BLaER1 (cell line): Measurements from ENCODE around the gene PPFIBP2.

Experiments
- H3K27ac ChIP-seq: shearing (Covaris generic); formaldehyde crosslinking; 2 replicates; pipeline ENCODE4 v1.8.1; 2022
- H3K27me3 ChIP-seq: shearing (Covaris generic); formaldehyde crosslinking; 2 replicates; pipeline ENCODE4 v1.8.1; 2022
- H3K36me3 ChIP-seq: shearing (Covaris generic); formaldehyde crosslinking; 2 replicates; pipeline ENCODE4 v1.8.1; 2022
- H3K4me1 ChIP-seq: shearing (Covaris generic); formaldehyde crosslinking; 2 replicates; pipeline ENCODE4 v1.8.1; 2022
- H3K4me2 ChIP-seq: shearing (Covaris generic); formaldehyde crosslinking; 2 replicates; pipeline ENCODE4 v1.8.1; 2022
- H3K4me3 ChIP-seq: shearing (Covaris generic); formaldehyde crosslinking; 2 replicates; pipeline ENCODE4 v1.8.1; 2022
- H3K9ac ChIP-seq: shearing (Covaris generic); formaldehyde crosslinking; 2 replicates; pipeline ENCODE4 v1.8.1; 2022
- H3K9me3 ChIP-seq: shearing (Covaris generic); formaldehyde crosslinking; 2 replicates; pipeline ENCODE4 v1.8.1; 2022
- H4K20me1 ChIP-seq: shearing (Covaris generic); formaldehyde crosslinking; 2 replicates; pipeline ENCODE4 v1.8.1; 2022
- Cebpa-rat ChIP-seq: shearing (Covaris generic); IDR thresholded peaks from 2 replicates; pipeline ENCODE4 v1.8.1; 2022

The PPFIBP2 gene

GRCh38 chr11:7559398-7560283 is 45.8 kb downstream of the PPFIBP2 start:
- Histone ChIP-seq H3K4me2 (no peak overlapping the region), H4K20me1 (peaks cover 97% of the 10 kb centered on the region), H3K4me1 (no peaks in the 10 kb centered on the region), H3K9ac (no peak overlapping the region), H3K27ac (no peak overlapping the region), H3K9me3 (no peaks in the 10 kb centered on the region), H3K36me3 (no peaks in the 10 kb centered on the region), H3K27me3 (no peaks in the 10 kb centered on the region), H3K4me3 (no peak overlapping the region)
- no peak for TF ChIP-seq Cebpa-rat

- no peak for TF ChIP-seq Cebpa-rat
- H3K36me3 ChIP-seq: peaks cover 7% of the 10 kb centered on the region; the same call in 1 of the 2 replicates
These were observed 47.8 kb downstream of the PPFIBP2 start for GRCh38 chr11:7561562-7561961.

GRCh38 chr11:7563281-7563680 is 49.5 kb downstream of the PPFIBP2 start:
- no peak overlapping the region for H3K27ac ChIP-seq
- TF ChIP-seq Cebpa-rat: no peak
- peaks cover 16% of the 10 kb centered on the region; the same call in 1 of the 2 replicates for H3K36me3 ChIP-seq
- H3K9me3 ChIP-seq: peaks cover 5% of the 10 kb centered on the region
- no peaks in the 10 kb centered on the region; the same call in 1 of the 2 replicates for H3K27me3 ChIP-seq
- H4K20me1 ChIP-seq: peaks cover 97% of the 10 kb centered on the region
- no peak overlapping the region for H3K9ac ChIP-seq
- H3K4me3 ChIP-seq: no peak overlapping the region
- no peak overlapping the region for H3K4me2 ChIP-seq
- no peaks in the 10 kb centered on the region for H3K4me1 ChIP-seq

More at GRCh38 chr11:7561562-7561961, 47.8 kb downstream of the PPFIBP2 start:
- H3K9me3 ChIP-seq: no peaks in the 10 kb centered on the region
- H3K4me2 ChIP-seq: no peak overlapping the region
- H3K9ac ChIP-seq: no peak overlapping the region
- no peak overlapping the region for H3K27ac ChIP-seq
- no peaks in the 10 kb centered on the region for H3K4me1 ChIP-seq
- H4K20me1 ChIP-seq: peaks cover 97% of the 10 kb centered on the region
- H3K27me3 ChIP-seq: no peaks in the 10 kb centered on the region
- no peak overlapping the region for H3K4me3 ChIP-seq

- peaks cover 25% of the 10 kb centered on the region; the same call in 1 of the 2 replicates for H3K36me3 ChIP-seq
- TF ChIP-seq Cebpa-rat: no peak
- peaks cover 13% of the 10 kb centered on the region for H3K9me3 ChIP-seq
- no peak overlapping the region for H3K27ac ChIP-seq
- H4K20me1 ChIP-seq: peaks cover 97% of the 10 kb centered on the region
- no peak overlapping the region for H3K9ac ChIP-seq
- no peaks in the 10 kb centered on the region for H3K4me1 ChIP-seq
- H3K27me3 ChIP-seq: peaks cover 4% of the 10 kb centered on the region
- no peak overlapping the region for H3K4me2 ChIP-seq
- no peak overlapping the region for H3K4me3 ChIP-seq
These were observed 51.0 kb downstream of the PPFIBP2 start for GRCh38 chr11:7564803-7565202.

GRCh38 chr11:7567311-7567710 is 53.5 kb downstream of the PPFIBP2 start:
- no peak for TF ChIP-seq Cebpa-rat
- peaks cover 98% of the 10 kb centered on the region for H4K20me1 ChIP-seq
- H3K9ac ChIP-seq: no peak overlapping the region
- H3K9me3 ChIP-seq: peaks cover 13% of the 10 kb centered on the region
- H3K4me1 ChIP-seq: no peaks in the 10 kb centered on the region
- H3K27me3 ChIP-seq: peaks cover 29% of the 10 kb centered on the region
- H3K4me3 ChIP-seq: no peak overlapping the region
- no peak overlapping the region for H3K4me2 ChIP-seq
- no peak overlapping the region for H3K27ac ChIP-seq
- peaks cover 25% of the 10 kb centered on the region; the same call in 1 of the 2 replicates for H3K36me3 ChIP-seq

GRCh38 chr11:7569044-7569443 is 55.2 kb downstream of the PPFIBP2 start:
- no peak for TF ChIP-seq Cebpa-rat
- Histone ChIP-seq H3K9ac (no peak overlapping the region), H4K20me1 (peaks cover 100% of the 10 kb centered on the region), H3K4me2 (no peak overlapping the region), H3K4me3 (no peak overlapping the region), H3K27me3 (peaks cover 47% of the 10 kb centered on the region), H3K9me3 (peaks cover 13% of the 10 kb centered on the region), H3K4me1 (no peaks in the 10 kb centered on the region), H3K36me3 (peaks cover 25% of the 10 kb centered on the region; the same call in 1 of the 2 replicates), H3K27ac (no peak overlapping the region)

GRCh38 chr11:7570241-7570640 is 56.4 kb downstream of the PPFIBP2 start:
- peaks cover 1% of the 10 kb centered on the region for H3K4me1 ChIP-seq
- peaks cover 13% of the 10 kb centered on the region for H3K9me3 ChIP-seq
- no peak overlapping the region for H3K27ac ChIP-seq
- H4K20me1 ChIP-seq: peaks cover 100% of the 10 kb centered on the region
- H3K9ac ChIP-seq: no peak overlapping the region
- peaks cover 59% of the 10 kb centered on the region for H3K27me3 ChIP-seq
- peaks cover 25% of the 10 kb centered on the region; the same call in 1 of the 2 replicates for H3K36me3 ChIP-seq
- TF ChIP-seq Cebpa-rat: no peak
- no peak overlapping the region for H3K4me2 ChIP-seq
- H3K4me3 ChIP-seq: no peak overlapping the region

GRCh38 chr11:7570938-7571521 is 57.2 kb downstream of the PPFIBP2 start:
- Histone ChIP-seq H3K36me3 (peaks cover 18% of the 10 kb centered on the region; the same call in 1 of the 2 replicates), H3K27me3 (peaks cover 67% of the 10 kb centered on the region), H3K9me3 (peaks cover 13% of the 10 kb centered on the region), H3K4me2 (no peak overlapping the region), H3K9ac (no peak overlapping the region), H3K27ac (no peak overlapping the region), H4K20me1 (peaks cover 100% of the 10 kb centered on the region), H3K4me1 (peaks cover 9% of the 10 kb centered on the region), H3K4me3 (no peak overlapping the region)
- no peak for TF ChIP-seq Cebpa-rat

GRCh38 chr11:7571640-7572000 is 57.8 kb downstream of the PPFIBP2 start:
- no peak for TF ChIP-seq Cebpa-rat
- no peak overlapping the region for H3K27ac ChIP-seq
- H3K4me2 ChIP-seq: no peak overlapping the region
- H3K4me1 ChIP-seq: peaks cover 15% of the 10 kb centered on the region
- H4K20me1 ChIP-seq: peaks cover 100% of the 10 kb centered on the region
- no peak overlapping the region for H3K9ac ChIP-seq
- H3K36me3 ChIP-seq: peaks cover 18% of the 10 kb centered on the region; the same call in 1 of the 2 replicates
- H3K9me3 ChIP-seq: peaks cover 13% of the 10 kb centered on the region
- H3K4me3 ChIP-seq: no peak overlapping the region
- peaks cover 72% of the 10 kb centered on the region for H3K27me3 ChIP-seq
